K562 (cell line): Measurements from ENCODE around the gene SYNCRIP. TPM values are rescaled to one million over a fixed set of nuclear protein-coding genes. Genes with fewer than 3 reads are reported as not detected.

Source experiments
- ADNP ChIP-seq: fragments of 200-800 bp; sonication (Bioruptor generic); IDR thresholded peaks from 2 replicates; pipeline ENCODE4 v1.6.1; 2016; ENCODE audit warnings: missing genetic modification characterization, missing compliant biosample characterization
- MXI1 ChIP-seq: IDR thresholded peaks from 2 replicates; pipeline ENCODE4 v1.6.1; 2011; ENCODE audit warnings: low read depth, mild to moderate bottlenecking, improper control_type of control experiment, low read length
- NFE2 ChIP-seq: IDR thresholded peaks from 2 replicates; pipeline ENCODE4 v1.6.1; 2014; ENCODE audit warnings: antibody characterized with exemption, low read depth
- RBM39 ChIP-seq: fragments of 200-400 bp; formaldehyde crosslinking; optimal IDR thresholded peaks from 2 replicates; pipeline ENCODE3; 2018; ENCODE audit warnings: low read depth, low read length
- ZBTB40 ChIP-seq, 2 experiments: fragments of 450-650 bp in 1 of 2; sonication (generic) in 1 of 2; formaldehyde crosslinking in 1 of 2; IDR thresholded peaks; 2 replicates each; pipeline versions ENCODE4 v1.7.1 to v1.9.0; 2016 to 2022; ENCODE audit warnings: inconsistent platforms in 1 of 2, mild to moderate bottlenecking in 1 of 2, missing genetic modification reagents in 1 of 2
- ZNF740 ChIP-seq, 3 experiments: fragments of 200-800 bp in 1 of 3; sonication (Bioruptor generic) in 1 of 3; sonication (generic) in 1 of 3; formaldehyde crosslinking in 1 of 3; IDR thresholded peaks; 2 replicates each; pipeline versions ENCODE4 v1.6.1 to v1.8.0; 2016 to 2022; ENCODE audit warnings: mild to moderate bottlenecking in 2 of 3, missing compliant biosample characterization in 2 of 3, missing genetic modification characterization in 2 of 3, missing genetic modification reagents in 1 of 3
- polyA plus RNA-seq, 8 experiments: library from polyadenylated mRNA; depleted of rRNA in 4 of 8; stranded (reverse) in 5 of 8; unstranded in 3 of 8; fragments of >200 nt; fragmentation: Nextera tagmentation in 2 of 8; fragmentation: Illumina TruSeq in 1 of 8; extraction: Ambion mirVana in 2 of 8; extraction: Trizol in 1 of 8; gene quantifications; 2 replicates each; pipeline versions ENCODE4 v1.2.1 to v1.2.3, GENCODE V29; 2011 to 2014; ENCODE audit warnings: inconsistent platforms in 1 of 8, missing spikeins in 1 of 8
- total RNA-seq, 7 experiments: library from RNA; depleted of rRNA in 6 of 7; stranded (reverse); fragments of >200 nt in 6 of 7; fragmentation: Illumina TruSeq in 2 of 7; extraction: Trizol in 2 of 7; gene quantifications; 2 replicates each; pipeline versions ENCODE4 v1.2.1 to v1.2.3, GENCODE V29; 2011 to 2021; ENCODE audit warnings: low replicate concordance in 1 of 7

The SYNCRIP gene
- total and polyA plus RNA-seq, 9 of the 15 experiments (the other 6 are each of a cell fraction or from before 2014, with no cell fraction given), result 46.5 to 295 (median 140) TPM

GRCh38 chr6:85679445-85680123, 36.9 kb upstream of the SYNCRIP start (continued):
- TF ChIP-seq ZBTB40 (IDR thresholded peaks at IDR 0.05) (peak; percentile 11; the same call in 1 of the 2 replicates), ZBTB40 (CRISPR knock-in tag; IDR thresholded peaks at IDR 0.05) (no peak), RBM39 (peak; percentile 14), NFE2 (peak; percentile 9; the same call in 1 of the 2 replicates), ZNF740 (CRISPR knock-in tag; IDR thresholded peaks at IDR 0.05) (no peak), ZNF740 (tag; IDR thresholded peaks at IDR 0.05) (no peak), ADNP (tag) (peak; percentile 78), MXI1 (peak; percentile 14; the same call in 1 of the 2 replicates)
